8988T (cell line): ENCODE data around the gene RIMBP2.
"Not testable (repeated sequence)": the region's sequence is repeated elsewhere in the genome, so short reads cannot be mapped to it uniquely, and the experiment has no call there.

Experiments used
- DNase-seq: peaks from one replicate; pipeline ENCODE4 v3.0.0; 2011

RIMBP2 gene

GRCh38 chr12:130715998-130716968, at the start of gene RIMBP2:
RIMBP2 (minus strand) TSS chr12:130716299; CDS start chr12:130479013, 237,286 bp downstream.
- no peak for DNase-seq

- DNase-seq, result no peak
Measured at GRCh38 chr12:130765186-130765659, 49.1 kb upstream of the RIMBP2 start.

GRCh38 chr12:130764475-130765185, 48.5 kb upstream of the RIMBP2 start:
- no peak for DNase-seq

- DNase-seq, result no peak
Measured at GRCh38 chr12:130764073-130764472, 48.0 kb upstream of the RIMBP2 start.

- DNase-seq, result no peak
Measured at GRCh38 chr12:130762319-130762675, 46.2 kb upstream of the RIMBP2 start.

- peak; percentile 57 for DNase-seq
Measured at GRCh38 chr12:130761537-130762318, 45.6 kb upstream of the RIMBP2 start.

GRCh38 chr12:130754234-130754901, 38.3 kb upstream of the RIMBP2 start:
- DNase-seq, result no peak

- DNase-seq, result no peak
Measured at GRCh38 chr12:130752692-130753230, 36.7 kb upstream of the RIMBP2 start.

GRCh38 chr12:130752037-130752436, 35.9 kb upstream of the RIMBP2 start:
- not testable (repeated sequence) for DNase-seq

GRCh38 chr12:130748786-130749185, 32.7 kb upstream of the RIMBP2 start:
- no peak for DNase-seq

GRCh38 chr12:130747867-130748740, 32.0 kb upstream of the RIMBP2 start:
- peak; percentile 53 for DNase-seq

GRCh38 chr12:130746546-130746945, 30.4 kb upstream of the RIMBP2 start:
- DNase-seq, result no peak

- DNase-seq, result no peak
Measured at GRCh38 chr12:130745921-130746320, 29.8 kb upstream of the RIMBP2 start.

- DNase-seq, result no peak
Measured at GRCh38 chr12:130744274-130744673, 28.2 kb upstream of the RIMBP2 start.

- no peak for DNase-seq
Measured at GRCh38 chr12:130743606-130744005, 27.5 kb upstream of the RIMBP2 start.

GRCh38 chr12:130743176-130743575, 27.1 kb upstream of the RIMBP2 start:
- no peak for DNase-seq

- DNase-seq, result no peak
Measured at GRCh38 chr12:130742716-130743115, 26.6 kb upstream of the RIMBP2 start.

- DNase-seq, result no peak
Measured at GRCh38 chr12:130742112-130742511, 26.0 kb upstream of the RIMBP2 start.

- DNase-seq, result no peak
Measured at GRCh38 chr12:130739571-130739970, 23.5 kb upstream of the RIMBP2 start.

GRCh38 chr12:130738403-130738802, 22.3 kb upstream of the RIMBP2 start:
- DNase-seq, result not testable (repeated sequence)

GRCh38 chr12:130737731-130738130, 21.6 kb upstream of the RIMBP2 start:
- DNase-seq, result no peak
